Measurements from ENCODE around the gene CCNT2. TPM values are rescaled to one million over a fixed set of nuclear protein-coding genes. Genes with fewer than 3 reads are reported as not detected.

The CCNT2 gene
- total RNA-seq, 3 donors from 2014 or later (not counting 1 experiment from before 2014, with no cell fraction given), result 86.9 to 93.1 (median 87.8) TPM

GRCh38 chr2:134875309-134875708 lies 43.3 kb upstream of the CCNT2 start:
- Mint-ChIP-seq H3K4me1 (no peaks in the 10 kb centered on the region), H3K9me3 (peaks cover 3 to 4% of the 10 kb centered on the region in 2 donors), H3K27ac (no peak overlapping the region), H3K36me3 (peaks cover 12% of the 10 kb centered on the region), H3K27me3 (ENCODE audit: low read depth in 2 of 2) (peaks cover 0 to 6% of the 10 kb centered on the region in 2 donors), H3K4me3 (no peak overlapping the region)
- Histone ChIP-seq H3K27me3 (ENCODE audit: control insufficient read depth, insufficient read depth, low read length) (no peaks in the 10 kb centered on the region), H3K27ac (ENCODE audit: low read length) (no peak overlapping the region), H3K36me3 (ENCODE audit: control insufficient read depth, insufficient read depth, low read length) (no peaks in the 10 kb centered on the region), H3K4me1 (ENCODE audit: control insufficient read depth, insufficient read depth, low read length) (no peaks in the 10 kb centered on the region), H3K4me3 (ENCODE audit: low read length) (no peak overlapping the region), H3K9me3 (ENCODE audit: control insufficient read depth, insufficient read depth, low read length) (peaks cover 4% of the 10 kb centered on the region)
- DNase-seq (no peak), ATAC-seq (no peak)
- WGBS (ENCODE audit: insufficient coverage), result no CpG with 5 or more reads among the region's 1 CpG
- intact Hi-C loops (cut with micrococcal nuclease), result no loop called here
- no peak for TF ChIP-seq CTCF (IDR thresholded peaks at IDR 0.05)

- H3K36me3 Mint-ChIP-seq, result peaks cover 16% of the 10 kb centered on the region
- TF ChIP-seq CTCF (IDR thresholded peaks at IDR 0.05), result no peak
These were observed 35.8 kb upstream of the CCNT2 start for GRCh38 chr2:134882773-134883172.

GRCh38 chr2:134883552-134884293 lies 34.9 kb upstream of the CCNT2 start:
- intact Hi-C loops (cut with micrococcal nuclease), result no loop called here
- Mint-ChIP-seq H3K4me1 (no peaks in the 10 kb centered on the region), H3K36me3 (peaks cover 16% of the 10 kb centered on the region), H3K27me3 (ENCODE audit: low read depth in 2 of 2) (peaks cover 0 to 10% of the 10 kb centered on the region in 2 donors), H3K4me3 (no peak overlapping the region), H3K27ac (no peak overlapping the region), H3K9me3 (peaks cover 3 to 4% of the 10 kb centered on the region in 2 donors)
- no peak for DNase-seq
- Histone ChIP-seq H3K27ac (ENCODE audit: low read length) (no peak overlapping the region), H3K27me3 (ENCODE audit: control insufficient read depth, insufficient read depth, low read length) (no peaks in the 10 kb centered on the region), H3K4me3 (ENCODE audit: low read length) (no peak overlapping the region), H3K9me3 (ENCODE audit: control insufficient read depth, insufficient read depth, low read length) (no peaks in the 10 kb centered on the region), H3K36me3 (ENCODE audit: control insufficient read depth, insufficient read depth, low read length) (no peaks in the 10 kb centered on the region), H3K4me1 (ENCODE audit: control insufficient read depth, insufficient read depth, low read length) (no peaks in the 10 kb centered on the region)
- ATAC-seq, result no peak
- WGBS (ENCODE audit: insufficient coverage), result 90% methylated on average over 2 of the region's 3 CpGs
- no peak for TF ChIP-seq CTCF (IDR thresholded peaks at IDR 0.05)

More at GRCh38 chr2:134882773-134883172, 35.8 kb upstream of the CCNT2 start:
- no peak for DNase-seq
- Histone ChIP-seq H3K36me3 (ENCODE audit: control insufficient read depth, insufficient read depth, low read length) (no peaks in the 10 kb centered on the region), H3K4me1 (ENCODE audit: control insufficient read depth, insufficient read depth, low read length) (no peaks in the 10 kb centered on the region), H3K27ac (ENCODE audit: low read length) (no peak overlapping the region), H3K9me3 (ENCODE audit: control insufficient read depth, insufficient read depth, low read length) (no peaks in the 10 kb centered on the region), H3K27me3 (ENCODE audit: control insufficient read depth, insufficient read depth, low read length) (no peaks in the 10 kb centered on the region), H3K4me3 (ENCODE audit: low read length) (no peak overlapping the region)
- ATAC-seq, result no peak
- Mint-ChIP-seq H3K4me1 (no peaks in the 10 kb centered on the region), H3K9me3 (peaks cover 3 to 4% of the 10 kb centered on the region in 2 donors), H3K27ac (no peak overlapping the region), H3K4me3 (no peak overlapping the region), H3K27me3 (ENCODE audit: low read depth in 2 of 2) (peaks cover 0 to 10% of the 10 kb centered on the region in 2 donors)
- intact Hi-C loops (cut with micrococcal nuclease), result no loop called here

GRCh38 chr2:134884435-134884834 lies 34.2 kb upstream of the CCNT2 start:
- no peak overlapping the region for H3K27ac ChIP-seq (ENCODE audit: low read length)
- no peaks in the 10 kb centered on the region for H3K4me1 ChIP-seq (ENCODE audit: control insufficient read depth, insufficient read depth, low read length)
- Mint-ChIP-seq H3K9me3 (peaks cover 3 to 4% of the 10 kb centered on the region in 2 donors), H3K27ac (no peak overlapping the region), H3K4me3 (no peak overlapping the region), H3K4me1 (no peaks in the 10 kb centered on the region), H3K27me3 (ENCODE audit: low read depth in 2 of 2) (peaks cover 2 to 10% of the 10 kb centered on the region in 2 donors), H3K36me3 (peaks cover 13% of the 10 kb centered on the region)
- no peak for TF ChIP-seq CTCF (IDR thresholded peaks at IDR 0.05)
- H3K27me3 ChIP-seq (ENCODE audit: control insufficient read depth, insufficient read depth, low read length), result no peaks in the 10 kb centered on the region
- no peaks in the 10 kb centered on the region for H3K36me3 ChIP-seq (ENCODE audit: control insufficient read depth, insufficient read depth, low read length)
- no peak for ATAC-seq
- no peak overlapping the region for H3K4me3 ChIP-seq (ENCODE audit: low read length)
- DNase-seq, result no peak
- intact Hi-C loops (cut with micrococcal nuclease), result no loop called here
- H3K9me3 ChIP-seq (ENCODE audit: control insufficient read depth, insufficient read depth, low read length), result no peaks in the 10 kb centered on the region
